PC-3 (cell line): ENCODE data around the gene TECTA.
A peak's percentile ranks its signal among the peaks of the same experiment; 100 is the strongest.

Experiments used
- EZH2 ChIP-seq: fragments of 300-600 bp; sonication (generic); IDR thresholded peaks from one replicate; pipeline ENCODE4 v1.6.1; 2017; ENCODE audit warnings: antibody characterized with exemption, mild to moderate bottlenecking, low read length; ENCODE audit not compliant: unreplicated experiment
- TF ChIP-seq, protein P1 (sequence below): fragments of 300-600 bp; sonication (generic); conservative IDR thresholded peaks from 2 replicates; pipeline ENCODE4 v1.5.1; 2017; ENCODE audit warnings: antibody characterized with exemption, low read depth, mild to moderate bottlenecking, low read length

DNA sequence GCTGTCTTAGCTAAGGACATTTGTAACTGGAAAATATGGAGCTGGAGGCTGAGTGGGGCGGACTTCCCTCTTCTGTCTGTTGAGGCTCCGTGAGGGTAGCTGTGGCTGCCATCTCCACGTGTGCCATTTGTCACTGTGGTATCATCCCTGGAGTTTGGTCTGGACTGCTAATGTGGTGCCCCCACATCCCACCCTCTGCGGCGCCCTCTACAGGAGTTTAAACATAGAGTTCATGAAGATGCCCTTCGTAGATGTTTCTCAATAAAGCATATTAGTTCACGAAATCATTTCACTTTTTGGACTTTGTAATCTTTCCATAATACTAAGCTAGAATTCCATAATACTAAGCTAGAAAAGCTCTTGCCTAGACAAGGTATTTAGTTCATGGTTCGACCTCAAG, 52.4 kb downstream of the TECTA start:
- TF ChIP-seq, protein P1, sequence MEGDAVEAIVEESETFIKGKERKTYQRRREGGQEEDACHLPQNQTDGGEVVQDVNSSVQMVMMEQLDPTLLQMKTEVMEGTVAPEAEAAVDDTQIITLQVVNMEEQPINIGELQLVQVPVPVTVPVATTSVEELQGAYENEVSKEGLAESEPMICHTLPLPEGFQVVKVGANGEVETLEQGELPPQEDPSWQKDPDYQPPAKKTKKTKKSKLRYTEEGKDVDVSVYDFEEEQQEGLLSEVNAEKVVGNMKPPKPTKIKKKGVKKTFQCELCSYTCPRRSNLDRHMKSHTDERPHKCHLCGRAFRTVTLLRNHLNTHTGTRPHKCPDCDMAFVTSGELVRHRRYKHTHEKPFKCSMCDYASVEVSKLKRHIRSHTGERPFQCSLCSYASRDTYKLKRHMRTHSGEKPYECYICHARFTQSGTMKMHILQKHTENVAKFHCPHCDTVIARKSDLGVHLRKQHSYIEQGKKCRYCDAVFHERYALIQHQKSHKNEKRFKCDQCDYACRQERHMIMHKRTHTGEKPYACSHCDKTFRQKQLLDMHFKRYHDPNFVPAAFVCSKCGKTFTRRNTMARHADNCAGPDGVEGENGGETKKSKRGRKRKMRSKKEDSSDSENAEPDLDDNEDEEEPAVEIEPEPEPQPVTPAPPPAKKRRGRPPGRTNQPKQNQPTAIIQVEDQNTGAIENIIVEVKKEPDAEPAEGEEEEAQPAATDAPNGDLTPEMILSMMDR, result peak; percentile 44
- TF ChIP-seq EZH2, result no peak
